Activated CD8-positive, alpha-beta memory T cell treated with anti-CD3 and anti-CD28 coated beads, Interleukin-2, amount 50 U/mL, for 4 hours (primary cell): ENCODE measurements around the gene GGT7.
A peak's percentile ranks its signal among the peaks of the same experiment; 100 is the strongest.
"Not testable (repeated sequence)": the region's sequence is repeated elsewhere in the genome, so short reads cannot be mapped to it uniquely, and the experiment has no call there.

ENCODE experiments used
- DNase-seq: peaks from one replicate; pipeline ENCODE4 v3.0.0-alpha.2; 2020

Gene GGT7

GRCh38 chr20:34883087-34883688 lies 10.5 kb upstream of the GGT7 start:
- no peak for DNase-seq

DNA sequence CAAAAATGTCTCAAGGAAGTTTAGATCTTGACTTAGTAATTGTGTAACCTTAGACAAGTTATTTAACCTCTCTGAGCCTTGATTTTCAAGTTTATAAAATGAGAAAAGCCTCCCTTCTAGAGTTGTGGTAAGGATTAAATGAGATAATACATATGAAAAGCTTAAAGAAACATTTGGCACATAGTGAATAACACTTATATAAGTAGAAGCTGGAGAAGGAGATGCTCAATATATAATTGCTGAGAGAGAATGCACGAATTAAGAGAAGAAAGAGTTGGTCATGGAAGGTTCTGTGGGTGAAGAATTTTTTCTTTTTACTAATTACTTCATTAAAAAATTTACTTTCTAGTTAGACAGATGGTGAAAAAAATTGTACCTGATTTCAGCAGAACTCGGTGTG lies 9.0 kb upstream of the GGT7 start:
- DNase-seq, result no peak

- not testable (repeated sequence) for DNase-seq
Observed at GRCh38 chr20:34880971-34881370, 8.3 kb upstream of the GGT7 start.

GRCh38 chr20:34880215-34880850 lies 7.7 kb upstream of the GGT7 start:
- no peak for DNase-seq

- peak; percentile 94 for DNase-seq
Observed at GRCh38 chr20:34876406-34877282, 4.0 kb upstream of the GGT7 start, which contains the start of gene ACSS2. TSS of gene ACSS2 (plus strand) at chr20:34876612. CDS start at chr20:34876646, 34 bp downstream.

DNA sequence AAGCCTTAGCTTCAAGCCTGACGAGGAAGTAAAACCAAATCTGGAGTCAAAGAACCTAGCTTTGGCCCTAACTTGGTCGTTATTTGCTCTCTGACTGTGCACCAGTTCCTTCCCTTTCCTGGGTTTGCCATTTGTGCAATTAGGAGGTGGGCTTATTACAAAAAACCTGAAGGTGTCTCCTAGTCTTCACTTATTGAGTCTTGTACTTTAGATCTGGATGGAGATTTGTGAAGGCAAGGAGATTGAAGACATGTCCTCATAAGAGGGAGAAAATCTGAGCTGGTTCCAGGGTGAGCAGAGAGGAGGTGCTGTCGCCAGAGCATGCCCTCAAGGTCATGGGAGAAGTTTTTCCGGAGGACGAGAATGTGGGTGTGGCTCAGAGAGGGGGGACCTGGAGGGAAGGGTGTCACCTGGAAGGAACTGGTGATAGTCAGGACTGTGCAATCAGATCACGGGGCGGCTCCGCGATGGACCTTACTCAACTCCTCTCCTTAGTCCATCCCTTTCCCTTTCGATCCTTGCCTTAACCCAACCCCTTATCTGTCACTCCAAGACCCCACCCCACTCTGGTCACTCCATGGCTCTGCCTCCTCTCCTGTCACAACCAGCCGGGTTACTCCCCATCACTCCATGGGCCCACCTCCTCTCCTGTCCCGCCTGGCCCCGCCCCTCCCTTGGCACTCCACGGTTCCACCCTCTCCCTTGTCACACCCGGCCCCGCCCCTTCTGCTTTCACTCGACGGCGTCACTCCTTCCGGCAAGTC lies 3.2 kb upstream of the GGT7 start:
- no peak for DNase-seq

DNA sequence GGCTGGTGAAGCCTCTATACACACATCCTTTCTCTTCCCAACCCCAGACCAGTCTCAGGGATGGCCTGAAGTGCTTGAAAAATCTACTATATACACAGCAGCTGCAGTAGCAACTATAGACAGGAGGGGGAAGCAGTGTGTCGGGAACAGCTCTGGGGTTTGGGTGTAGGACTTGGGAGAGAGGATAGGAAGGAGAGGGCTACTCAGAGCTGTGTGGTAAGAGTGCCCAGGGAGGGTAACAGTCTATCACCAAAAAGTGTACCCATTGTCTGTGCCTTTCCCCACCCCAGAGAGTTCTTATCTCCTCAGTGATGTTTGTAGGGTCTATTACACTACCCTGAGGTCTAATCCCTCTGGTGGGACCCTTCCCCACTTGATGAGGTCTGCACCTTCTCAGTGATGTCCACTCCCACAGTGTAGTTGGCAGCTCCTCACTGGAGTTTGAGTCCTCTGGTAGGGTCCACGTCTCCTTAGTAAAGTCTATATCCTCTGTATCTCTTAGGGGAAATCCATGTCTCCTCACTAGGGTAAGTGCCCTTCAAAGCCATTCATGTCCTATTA lies 1.5 kb upstream of the GGT7 start:
- DNase-seq, result peak; percentile 36

DNA sequence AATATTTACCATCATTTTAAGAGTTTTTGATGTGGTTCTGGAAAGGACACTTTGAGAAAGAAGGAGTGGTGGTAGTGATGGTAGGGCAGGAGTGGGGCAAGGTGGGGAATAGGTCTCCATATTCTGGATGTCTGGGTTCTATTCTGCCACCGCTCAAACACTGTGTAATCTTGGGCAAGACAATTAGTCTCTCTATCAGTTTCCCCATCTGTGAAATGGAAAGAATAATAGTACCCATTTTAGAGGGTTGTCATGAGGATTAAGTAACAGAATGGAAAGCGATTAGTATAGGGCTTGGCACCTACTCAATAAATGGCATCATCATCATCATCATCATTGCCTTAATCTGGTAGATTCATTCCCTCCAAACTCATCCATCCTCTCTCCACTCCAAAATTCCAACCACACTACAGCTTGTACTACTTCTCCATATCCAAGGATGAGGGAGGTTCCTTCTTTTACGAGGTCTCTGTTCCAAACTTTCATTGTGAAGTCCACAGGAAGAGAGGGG lies 982 bp upstream of the GGT7 start:
- no peak for DNase-seq

DNA sequence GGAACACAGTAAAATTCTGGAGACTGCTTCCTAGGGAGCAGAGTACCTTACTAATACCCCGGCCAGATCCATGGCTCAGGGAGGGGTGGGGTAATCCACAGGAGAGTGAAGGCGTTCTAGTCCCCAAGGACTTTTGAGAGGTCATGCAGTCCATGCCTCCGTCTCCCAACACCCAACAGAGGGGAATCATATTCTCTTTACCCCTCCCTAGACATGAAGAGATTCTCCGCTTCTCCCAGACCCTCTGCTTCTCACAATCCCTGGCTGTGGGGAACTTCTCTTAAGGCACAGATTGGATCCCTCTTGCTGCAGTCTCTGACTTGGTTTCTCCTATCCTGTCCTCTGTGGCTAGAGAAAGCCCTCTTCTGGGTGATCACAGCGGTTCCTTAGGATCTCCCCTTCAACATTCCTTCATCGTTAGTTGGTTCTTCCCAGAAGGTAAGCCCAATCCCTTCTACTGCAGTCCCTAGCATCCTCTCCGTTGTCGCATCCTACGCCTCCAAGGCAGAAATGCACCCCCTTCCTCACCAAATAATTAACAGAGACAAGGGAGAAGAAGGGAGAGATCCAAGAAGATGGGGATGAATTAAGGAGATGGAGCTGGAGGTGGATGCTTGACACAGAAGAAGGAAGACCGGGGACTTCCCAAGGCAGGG lies 562 bp downstream of the GGT7 start:
- DNase-seq, result no peak

DNA sequence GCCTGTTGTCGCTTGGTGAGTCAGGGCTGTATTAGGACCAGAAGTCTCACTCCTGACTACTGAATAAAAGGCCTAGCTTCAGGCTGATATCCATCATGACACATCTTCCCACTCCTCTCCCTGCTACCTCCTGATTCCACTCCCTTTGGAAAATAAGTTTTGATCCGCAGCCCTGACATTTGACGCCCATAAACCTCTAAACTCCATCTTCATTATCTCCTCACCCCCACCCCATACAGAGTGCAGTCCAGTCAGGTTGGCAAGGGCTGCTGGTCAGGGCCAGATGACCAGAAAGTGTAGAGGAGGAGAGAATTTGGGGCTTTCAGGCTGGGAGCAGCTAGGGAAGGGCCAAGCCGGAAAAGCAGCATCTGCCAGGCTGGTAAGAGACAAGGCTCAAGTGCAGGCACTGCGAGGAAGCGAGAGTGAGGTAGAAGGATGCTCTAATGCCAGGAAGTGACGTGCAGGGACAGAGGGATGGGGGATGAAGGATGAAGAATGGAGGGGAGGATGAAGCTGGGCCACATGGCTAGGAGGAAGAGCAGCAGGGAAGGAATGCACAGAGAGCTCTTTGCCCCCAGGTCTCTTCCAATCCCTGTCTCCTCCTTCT lies 1.2 kb downstream of the GGT7 start:
- no peak for DNase-seq

DNA sequence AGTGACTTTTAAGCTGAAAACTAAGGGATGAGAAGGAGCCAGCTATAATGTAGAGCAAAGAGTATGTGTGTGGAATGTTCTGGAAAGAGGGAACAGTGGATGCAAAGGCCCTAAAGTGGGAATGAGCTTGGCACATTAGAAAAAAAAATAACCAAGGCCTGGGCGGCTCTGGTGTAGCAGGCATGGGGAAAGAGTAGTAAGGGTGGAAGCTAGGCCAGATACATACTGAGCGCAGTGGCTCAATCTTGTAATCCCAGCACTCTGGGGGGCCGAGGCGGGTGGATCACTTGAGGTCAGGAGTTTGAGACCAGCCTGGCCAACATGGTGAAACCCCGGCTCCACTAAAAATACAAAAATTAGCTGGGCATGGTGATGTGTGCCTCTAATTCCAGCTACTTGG lies 8.4 kb downstream of the GGT7 start:
- DNase-seq, result no peak

- no peak for DNase-seq
Observed at GRCh38 chr20:34863421-34863965, 9.2 kb downstream of the GGT7 start.

DNA sequence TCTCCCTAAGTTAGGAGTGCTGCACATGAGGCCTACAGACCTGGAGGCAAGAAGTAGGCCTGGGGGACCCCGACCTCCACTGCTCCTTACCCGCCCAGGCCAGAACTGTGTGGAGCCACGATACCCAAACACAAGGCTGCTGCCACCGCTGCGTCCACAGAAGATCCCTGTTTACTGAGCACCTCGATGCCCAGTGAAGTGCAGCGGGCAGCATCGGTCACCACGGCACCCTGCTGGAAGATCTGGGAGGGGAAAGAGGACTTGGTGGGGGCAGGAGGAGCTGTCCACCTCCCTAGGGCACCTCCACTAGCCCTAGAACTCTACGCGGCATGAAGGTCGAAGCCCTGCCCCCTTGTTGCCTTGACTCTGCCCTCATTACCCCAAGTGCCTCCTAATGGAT lies 9.9 kb downstream of the GGT7 start:
- DNase-seq, result no peak

DNA sequence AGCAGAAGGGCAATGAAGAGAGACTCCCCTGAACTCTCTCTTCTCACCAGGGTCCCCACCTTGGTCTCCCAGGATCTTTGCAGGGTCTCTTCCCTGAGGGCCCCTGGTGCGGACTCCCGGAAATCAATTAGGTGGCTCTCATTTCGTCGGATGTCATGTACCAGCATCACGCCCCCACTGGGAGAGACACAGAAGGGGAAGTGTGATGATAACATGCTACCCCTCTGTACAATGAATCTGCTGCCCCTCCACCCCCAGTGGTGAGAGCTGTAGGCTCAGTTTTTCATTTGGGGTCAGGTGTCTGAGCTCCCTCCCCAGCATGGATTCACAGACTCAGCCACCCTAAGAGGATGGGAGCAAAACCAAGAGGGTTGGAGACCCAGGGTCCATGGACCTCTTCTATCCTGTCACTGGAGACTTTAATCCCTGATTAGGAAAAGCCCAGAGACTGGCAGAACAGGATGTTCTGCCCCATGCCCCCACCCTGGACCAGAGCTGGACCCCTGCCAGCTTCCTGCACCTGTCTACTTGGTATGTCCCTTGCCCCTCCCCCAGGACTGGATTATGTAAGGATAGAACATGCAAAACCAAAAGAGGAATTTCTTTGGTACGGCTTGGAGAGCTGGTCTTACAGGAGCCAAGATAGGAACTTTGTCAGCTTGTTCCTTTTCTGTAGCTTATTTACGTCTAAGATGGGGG lies 11.1 kb downstream of the GGT7 start:
- DNase-seq, result no peak

GRCh38 chr20:34859826-34860545 lies 12.7 kb downstream of the GGT7 start:
- no peak for DNase-seq

DNA sequence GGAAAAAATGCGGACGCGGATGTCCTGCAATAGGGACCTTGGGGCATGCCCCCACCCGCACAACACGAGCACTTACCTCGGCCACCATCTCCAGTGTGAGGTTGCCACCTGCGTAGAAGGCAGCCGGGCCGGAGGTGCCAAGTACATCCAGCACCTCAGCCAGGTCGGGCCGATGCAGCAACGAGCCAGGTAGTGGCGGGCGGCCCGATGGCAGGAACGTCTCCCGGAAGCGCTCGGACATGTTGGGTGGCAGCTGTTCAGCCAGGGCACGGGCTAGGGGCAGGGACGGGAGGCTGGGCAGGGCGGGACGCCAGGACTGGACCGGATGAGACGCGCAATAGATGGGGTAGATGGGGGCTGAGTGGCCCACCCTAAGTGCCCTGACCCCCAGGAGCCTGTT lies 13.3 kb downstream of the GGT7 start:
- DNase-seq, result no peak

GRCh38 chr20:34852298-34852697 lies 20.4 kb downstream of the GGT7 start:
- DNase-seq, result no peak

- DNase-seq, result no peak
Observed at GRCh38 chr20:34850969-34851368, 21.7 kb downstream of the GGT7 start.

DNA sequence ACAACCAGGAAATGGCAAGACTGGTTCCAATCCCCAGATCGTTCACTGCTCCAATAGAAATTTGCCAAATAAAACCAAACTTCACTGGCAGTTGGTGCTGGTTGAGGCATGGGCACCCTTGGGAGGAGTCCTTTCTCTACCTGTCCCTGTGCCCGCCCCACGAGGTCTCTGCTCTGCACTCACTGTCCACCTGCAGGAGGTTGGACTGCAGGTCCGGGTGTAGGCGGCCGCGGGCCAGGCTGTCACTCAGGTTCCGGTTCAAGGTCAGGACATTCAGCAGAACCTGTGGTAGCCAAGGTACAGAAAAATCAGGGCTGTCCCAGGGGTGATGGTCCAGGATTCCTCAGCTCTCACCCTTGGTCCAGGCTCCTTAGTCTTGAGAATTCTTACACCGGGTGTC lies 22.9 kb downstream of the GGT7 start:
- DNase-seq, result no peak

DNA sequence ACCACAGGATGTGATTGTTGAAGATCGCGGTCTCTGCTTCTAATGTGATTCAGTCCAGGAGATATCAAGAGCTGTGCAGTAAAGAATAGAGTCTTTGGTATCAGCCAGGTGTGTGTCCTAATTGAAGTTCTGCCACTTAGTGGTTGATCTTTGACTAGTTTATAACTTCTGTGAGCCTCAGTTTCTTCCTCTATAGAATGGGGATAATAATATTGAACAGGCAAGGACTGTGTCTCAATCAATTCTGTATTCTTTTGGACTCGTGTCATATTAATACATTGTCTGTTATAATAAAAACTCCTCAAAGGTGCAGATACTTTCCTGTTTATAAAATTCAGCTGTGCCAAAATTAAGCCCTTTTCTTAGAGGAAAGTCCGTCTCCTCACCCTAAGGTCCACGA lies 24.1 kb downstream of the GGT7 start:
- DNase-seq, result no peak
